Suppressor macrophage treated with lipopolysaccharide for 1 hour (primary cell): Measurements from ENCODE around the gene DYNC1I2.
A peak's percentile ranks its signal among the peaks of the same experiment; 100 is the strongest.
"Not testable (repeated sequence)": the region's sequence is repeated elsewhere in the genome, so short reads cannot be mapped to it uniquely, and the experiment has no call there.

Source experiments
- DNase-seq, 3 donors: peaks; one replicate each; pipeline ENCODE4 v3.0.0-alpha.2; 2020 to 2022

The DYNC1I2 gene

GRCh38 chr2:171718720-171719119 lies 31.5 kb downstream of the DYNC1I2 start:
- DNase-seq = no peak

- no peak for DNase-seq
Measured at GRCh38 chr2:171719660-171720059, 32.4 kb downstream of the DYNC1I2 start.

DNA sequence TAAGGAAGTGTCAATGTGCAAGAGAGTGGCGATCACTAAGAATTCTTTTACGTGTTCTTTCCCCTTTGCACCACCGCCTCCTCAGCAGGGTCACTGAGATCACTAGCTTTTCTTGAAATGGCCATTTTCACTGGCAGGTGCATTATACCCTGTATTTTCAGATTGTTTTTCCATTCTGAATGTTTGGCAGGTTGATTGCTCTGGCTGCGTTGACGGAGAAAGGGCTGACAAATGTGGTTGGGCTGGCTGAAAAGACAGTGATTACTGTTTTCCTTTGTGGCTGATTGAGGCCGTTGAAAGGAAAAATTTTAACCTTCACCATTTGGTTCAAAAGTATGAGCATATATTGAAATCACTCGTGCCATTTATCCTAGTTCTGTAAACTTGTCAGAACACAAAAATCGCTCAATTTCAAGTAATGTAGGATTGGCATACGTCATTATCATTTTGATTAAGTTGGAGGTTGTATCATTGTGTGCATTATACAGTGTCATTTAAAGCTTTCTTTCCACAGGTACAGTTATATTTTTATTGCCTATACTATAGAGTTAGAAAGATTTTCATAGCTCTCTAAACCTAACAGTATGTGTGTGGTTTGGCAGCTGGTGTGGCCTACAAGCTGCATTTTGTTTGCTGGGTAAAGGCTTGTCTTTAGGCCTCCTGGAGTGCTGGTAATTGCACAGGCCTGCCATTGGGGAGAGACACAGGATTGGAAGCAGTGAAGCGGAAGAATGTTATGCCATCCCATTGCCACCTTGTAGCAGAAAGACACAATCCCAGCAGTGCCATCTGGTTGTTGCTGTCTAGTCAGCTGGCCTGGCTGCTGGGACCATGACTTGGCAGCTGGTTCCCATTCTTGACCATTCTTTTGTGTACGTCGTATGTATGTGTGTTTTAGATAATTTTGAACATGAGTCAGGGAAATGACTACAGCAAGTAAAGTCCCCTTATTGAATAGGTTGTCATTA lies 36.7 kb downstream of the DYNC1I2 start:
- DNase-seq = no peak

DNA sequence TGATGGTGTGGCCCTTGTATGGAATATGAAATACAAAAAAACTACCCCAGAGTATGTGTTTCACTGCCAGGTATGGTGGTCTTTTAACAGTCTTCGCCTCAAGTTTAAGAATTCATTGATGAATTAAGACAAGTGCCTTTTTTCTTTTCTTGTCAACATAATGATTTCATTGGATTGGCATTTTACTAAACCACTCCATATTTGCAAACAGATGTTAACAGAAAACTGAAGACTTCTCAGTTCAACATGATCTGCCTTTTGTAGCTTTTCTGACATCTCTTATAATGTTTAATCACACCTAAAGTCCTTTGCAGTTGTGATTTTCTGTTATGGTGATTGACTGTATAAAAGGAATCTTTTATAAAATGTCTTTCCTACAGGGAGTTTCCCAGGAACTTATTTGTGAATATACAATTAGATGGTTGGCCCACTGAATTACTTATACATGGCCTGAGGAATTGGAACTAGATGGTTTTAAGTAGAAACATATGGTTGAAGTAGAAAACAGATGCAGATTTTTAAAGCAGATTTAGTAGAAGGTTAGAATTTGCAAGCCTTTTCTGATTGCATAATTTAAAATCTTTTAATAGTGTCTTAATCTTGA lies 39.7 kb downstream of the DYNC1I2 start:
- no peak for DNase-seq

- DNase-seq = no peak
Measured at GRCh38 chr2:171728989-171729951, 42.0 kb downstream of the DYNC1I2 start.

GRCh38 chr2:171729952-171730317 lies 42.7 kb downstream of the DYNC1I2 start:
- DNase-seq = no peak

DNA sequence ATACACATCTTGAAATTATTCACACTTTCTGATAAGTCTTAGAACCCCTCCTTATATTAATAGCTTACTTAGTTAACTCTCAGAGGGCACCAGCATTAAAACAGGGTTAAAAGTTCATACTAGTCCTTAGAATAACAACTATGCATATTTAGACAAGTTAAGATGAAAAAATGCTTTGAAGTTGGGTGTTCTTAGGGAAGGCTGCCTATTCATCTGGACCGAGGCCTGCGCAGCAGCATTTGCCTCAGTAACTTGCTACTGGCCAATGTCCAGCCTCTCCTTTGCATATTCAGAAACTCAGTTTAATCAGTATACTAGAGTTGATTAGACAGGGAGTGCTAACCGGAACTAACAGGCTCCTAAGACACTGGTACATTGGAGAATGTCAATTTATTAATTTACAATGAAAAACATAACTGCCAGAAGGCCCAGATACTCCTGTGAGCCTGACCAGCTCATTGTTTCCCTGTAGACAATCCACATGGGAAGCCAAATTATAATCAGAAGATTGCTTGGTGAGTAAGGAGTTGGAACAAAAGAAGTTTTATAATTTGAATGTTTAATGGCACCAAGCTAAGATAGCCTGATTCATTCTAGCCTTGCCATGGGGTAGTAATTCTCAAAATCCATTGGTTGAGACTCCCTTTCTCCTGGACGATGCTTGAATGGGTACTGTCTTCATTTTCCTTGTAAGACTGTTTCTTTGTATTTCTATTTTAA lies 48.9 kb downstream of the DYNC1I2 start:
- DNase-seq = peak in 1 of 3 donors; percentile 12

DNA sequence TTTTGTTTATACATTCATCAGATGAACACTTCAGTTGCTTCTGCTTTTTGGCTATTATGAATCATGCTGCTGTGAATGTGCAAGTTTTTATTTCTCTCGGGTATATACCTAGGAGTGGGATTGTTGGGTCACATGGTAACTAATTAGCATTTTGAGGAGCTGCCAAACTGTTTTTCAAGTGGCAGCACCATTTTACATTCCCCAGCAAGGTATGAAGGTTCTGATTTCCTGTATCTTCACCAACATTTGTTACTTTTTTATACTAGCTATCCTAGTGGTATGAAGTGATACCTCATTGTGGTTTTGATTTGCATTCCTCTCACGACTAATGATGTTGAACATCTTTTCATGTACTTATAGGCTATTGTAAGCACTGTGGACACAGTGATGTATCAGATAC lies 53.9 kb downstream of the DYNC1I2 start:
- DNase-seq = peak in 1 of 3 donors; percentile 14

DNA sequence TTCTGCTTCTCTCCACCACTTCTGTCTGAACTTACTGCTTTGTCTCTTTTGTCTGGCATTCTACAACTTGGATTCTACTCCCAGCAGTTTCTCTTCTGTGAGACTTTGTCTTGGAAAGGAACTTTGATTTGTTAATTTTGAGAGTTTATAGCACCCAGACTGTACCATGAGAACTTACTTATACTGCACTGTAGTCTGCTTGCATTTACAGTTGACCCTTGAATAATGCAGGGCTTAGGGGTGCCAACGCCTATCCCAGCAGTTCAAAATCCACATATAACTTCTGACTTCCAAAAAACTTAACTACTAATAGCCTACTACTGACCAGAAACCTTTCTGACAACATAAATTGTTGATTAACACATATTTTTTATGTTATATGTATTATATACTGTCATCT lies 55.5 kb downstream of the DYNC1I2 start:
- DNase-seq = no peak

- no peak for DNase-seq
Measured at GRCh38 chr2:171745141-171745540, 57.9 kb downstream of the DYNC1I2 start.

DNA sequence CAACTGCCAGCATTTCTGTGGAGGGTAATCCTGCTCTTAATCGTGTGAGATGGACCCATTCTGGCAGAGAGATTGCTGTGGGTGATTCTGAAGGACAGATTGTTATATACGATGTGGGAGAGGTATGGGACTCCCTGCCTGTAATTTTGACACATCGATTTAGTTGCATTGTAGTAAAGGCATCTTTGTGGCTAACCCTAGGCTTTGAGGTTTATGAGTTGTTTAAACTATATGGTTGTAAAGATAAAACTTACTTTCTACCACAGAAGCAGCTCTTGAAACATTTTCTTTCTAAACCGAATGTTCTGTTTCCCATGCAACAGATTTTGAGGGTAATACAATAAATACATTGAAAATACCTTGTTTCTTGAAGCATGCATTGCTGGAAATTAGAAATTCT lies 58.5 kb downstream of the DYNC1I2 start:
- DNase-seq = no peak

DNA sequence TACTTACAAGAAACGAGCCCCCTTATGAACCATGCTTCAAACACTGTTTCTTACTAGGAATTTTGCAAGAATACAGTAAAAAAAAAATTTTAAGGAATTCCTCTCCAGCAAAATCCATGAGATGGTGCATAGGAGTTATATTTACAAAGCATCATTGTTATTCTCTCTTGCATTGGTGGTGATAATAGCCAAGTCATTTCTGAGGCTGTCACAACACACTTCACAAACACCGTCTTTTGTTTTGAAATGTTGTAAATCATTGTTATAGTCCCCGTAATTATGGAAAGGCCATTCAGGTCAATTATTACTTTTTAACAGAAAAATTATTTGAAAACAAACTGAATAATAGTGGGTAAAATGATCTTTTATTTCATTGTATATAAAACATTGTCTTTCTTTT lies 60.1 kb downstream of the DYNC1I2 start:
- no peak for DNase-seq

DNA sequence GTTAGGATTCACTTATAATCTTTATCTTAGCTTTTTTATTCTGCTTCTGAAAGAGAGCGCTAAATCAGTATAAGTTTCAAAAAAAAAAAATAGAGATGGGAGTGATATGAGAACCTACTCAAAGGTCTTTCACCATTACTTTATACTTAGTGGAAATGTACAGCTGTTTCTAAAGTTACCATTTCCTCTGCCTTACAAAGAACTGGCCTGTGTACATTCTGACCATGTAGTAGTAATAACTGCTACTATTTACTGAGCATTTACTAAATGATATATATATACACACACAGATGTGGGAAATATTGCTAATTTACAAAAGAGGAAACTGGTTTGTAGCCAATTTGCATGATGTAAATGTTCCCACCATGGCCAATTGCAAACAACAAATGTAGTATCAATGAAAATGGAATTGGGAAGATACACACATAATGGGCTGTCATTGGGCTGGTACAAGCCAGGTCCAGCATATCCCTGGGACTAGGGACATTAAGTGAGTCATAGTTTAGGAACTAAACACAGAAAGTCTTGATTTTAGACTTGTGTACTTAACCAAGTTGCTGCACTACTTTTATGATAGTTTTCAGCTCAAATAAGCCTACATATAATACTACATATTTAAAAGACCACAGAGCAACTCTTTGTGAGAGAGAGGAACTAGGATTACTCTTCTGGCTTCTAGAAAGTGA lies 67.1 kb downstream of the DYNC1I2 start:
- no peak for DNase-seq

DNA sequence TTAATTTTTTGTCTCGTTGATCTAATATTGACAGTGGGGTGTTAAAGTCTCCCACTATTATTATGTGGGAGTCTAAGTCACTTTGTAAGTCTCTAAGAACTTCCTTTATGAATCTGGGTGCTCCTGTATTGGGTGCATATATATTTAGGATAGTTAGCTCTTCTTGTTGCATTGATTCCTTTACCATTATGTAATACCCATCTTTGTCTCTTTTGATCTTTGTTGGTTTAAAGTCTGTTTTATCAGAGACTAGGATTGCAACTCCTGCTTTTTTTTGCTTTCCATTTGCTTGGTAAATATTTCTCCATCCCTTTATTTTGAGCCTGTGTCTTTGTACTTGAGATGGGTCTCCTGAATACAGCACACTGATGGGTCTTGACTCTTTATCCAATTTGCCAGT lies 71.5 kb downstream of the DYNC1I2 start:
- not testable (repeated sequence) for DNase-seq

DNA sequence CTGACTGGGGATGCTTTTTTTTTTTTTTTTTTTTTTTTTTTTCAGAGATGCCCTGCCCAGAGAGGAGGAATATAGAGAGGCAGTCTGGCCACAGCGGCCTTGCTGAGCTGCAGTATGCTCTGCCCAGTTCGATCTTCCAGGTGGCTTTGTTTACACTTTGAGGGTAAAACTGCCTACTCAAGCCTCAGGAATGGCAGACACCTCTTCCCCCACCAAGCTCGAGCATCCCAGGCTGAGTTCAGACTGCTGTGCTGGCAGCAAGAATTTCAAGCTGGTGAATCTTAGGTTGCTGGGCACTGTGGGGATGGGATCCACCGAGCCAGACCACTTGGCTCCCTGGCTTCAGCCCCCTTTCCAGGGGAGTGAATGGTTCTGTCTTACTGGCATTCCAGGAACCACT lies 73.9 kb downstream of the DYNC1I2 start:
- DNase-seq = not testable (repeated sequence)

DNA sequence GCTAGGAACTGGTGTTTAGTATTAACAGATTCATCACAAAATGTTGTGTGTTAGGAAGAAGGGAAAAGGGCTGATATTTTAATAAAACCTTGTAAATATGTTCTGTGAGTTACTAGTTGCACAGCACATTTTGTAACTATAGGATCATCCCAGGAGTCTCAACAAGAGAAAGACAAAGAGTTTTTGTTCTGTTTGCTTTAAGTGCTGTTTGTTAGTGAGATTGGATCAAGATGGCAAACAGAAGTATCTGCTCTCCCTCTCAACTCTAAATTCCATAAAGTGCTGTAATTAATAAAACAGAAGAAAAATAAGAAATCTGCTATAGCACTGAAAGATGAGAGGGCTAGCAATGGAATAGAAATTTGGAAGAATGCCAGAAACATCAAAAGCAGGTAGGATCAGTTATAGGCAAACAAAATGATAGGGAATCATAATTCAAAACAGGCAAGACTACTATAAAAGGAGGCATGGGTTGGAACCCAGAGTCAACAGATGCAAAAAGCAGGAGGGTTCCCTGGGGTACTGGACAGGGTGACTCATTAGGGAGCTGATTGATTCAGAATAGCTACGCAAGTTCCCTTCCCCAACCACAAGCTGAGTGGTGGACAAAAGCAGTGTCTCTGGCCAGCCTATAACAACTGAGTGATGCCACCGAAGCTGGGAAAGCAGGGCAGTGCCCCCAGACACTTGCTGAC lies 75.8 kb downstream of the DYNC1I2 start:
- DNase-seq = peak in 2 of 3 donors; percentile 4 to 17

GRCh38 chr2:171763602-171764001 lies 76.3 kb downstream of the DYNC1I2 start:
- no peak for DNase-seq

- DNase-seq = no peak
Measured at GRCh38 chr2:171771463-171771862, 84.2 kb downstream of the DYNC1I2 start.

DNA sequence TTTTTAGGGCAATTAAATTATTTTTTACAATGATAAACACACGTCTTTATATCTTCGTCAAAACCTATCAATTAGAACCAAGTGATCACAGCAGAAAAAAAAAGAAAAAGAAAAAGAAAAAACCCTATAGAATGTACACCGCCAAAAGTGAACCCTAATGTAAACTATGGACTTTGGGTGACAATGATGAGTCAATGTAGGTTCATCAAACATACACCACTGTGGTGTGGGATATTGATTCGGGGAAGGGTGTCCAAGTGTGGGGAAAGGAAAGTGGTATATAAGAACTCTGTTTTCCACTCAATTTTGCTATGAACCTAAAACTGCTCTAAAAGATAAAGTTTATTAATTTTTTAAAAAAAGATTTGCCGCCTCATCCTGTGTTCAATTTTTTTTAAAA lies 85.1 kb downstream of the DYNC1I2 start:
- no peak for DNase-seq

GRCh38 chr2:171774581-171774980 lies 87.3 kb downstream of the DYNC1I2 start:
- DNase-seq = not testable (repeated sequence)

DNA sequence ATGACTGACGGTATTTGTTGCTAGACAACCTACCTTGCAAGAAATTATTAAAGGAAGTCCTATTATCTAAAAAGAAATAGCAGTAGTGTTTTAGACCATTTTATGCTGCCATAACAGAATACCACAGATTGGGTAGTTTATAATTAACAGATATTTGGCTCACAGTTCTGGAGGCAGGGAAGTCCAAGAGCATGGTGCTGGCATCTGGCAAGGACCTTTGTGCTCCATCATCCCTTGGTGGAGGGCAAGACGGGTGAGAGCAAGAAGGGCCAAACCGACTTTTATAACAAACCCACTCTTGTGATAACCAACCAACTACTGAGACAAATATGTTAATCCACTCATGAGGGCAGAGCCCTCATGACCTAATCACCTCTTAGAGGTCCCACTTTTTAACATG lies 91.2 kb downstream of the DYNC1I2 start:
- no peak for DNase-seq
